ENCODE data around the gene ANO10.
"Not testable (repeated sequence)": the region's sequence is repeated elsewhere in the genome, so short reads cannot be mapped to it uniquely, and the experiment has no call there.

Gene ANO10

DNA sequence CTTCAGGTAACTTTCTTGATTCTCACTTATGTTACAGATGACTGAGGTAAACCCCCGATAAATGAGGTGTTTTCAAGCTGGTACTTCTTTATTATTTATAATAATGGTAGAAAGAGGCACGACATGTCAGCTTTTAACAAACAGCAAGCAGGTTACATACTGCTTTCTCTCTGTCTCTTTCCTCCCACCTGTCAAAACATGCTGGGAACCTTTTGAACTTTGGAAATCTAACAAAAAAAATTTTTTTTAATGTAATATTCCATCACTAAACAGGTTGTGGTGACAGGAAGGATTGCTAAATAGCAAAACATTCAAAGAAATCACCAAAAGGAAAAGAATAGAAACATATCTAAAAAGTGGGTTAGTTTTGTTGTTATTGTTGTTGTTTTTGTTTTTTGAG lies 48.2 kb downstream of the ANO10 start:
- DNase-seq: no peak

DNA sequence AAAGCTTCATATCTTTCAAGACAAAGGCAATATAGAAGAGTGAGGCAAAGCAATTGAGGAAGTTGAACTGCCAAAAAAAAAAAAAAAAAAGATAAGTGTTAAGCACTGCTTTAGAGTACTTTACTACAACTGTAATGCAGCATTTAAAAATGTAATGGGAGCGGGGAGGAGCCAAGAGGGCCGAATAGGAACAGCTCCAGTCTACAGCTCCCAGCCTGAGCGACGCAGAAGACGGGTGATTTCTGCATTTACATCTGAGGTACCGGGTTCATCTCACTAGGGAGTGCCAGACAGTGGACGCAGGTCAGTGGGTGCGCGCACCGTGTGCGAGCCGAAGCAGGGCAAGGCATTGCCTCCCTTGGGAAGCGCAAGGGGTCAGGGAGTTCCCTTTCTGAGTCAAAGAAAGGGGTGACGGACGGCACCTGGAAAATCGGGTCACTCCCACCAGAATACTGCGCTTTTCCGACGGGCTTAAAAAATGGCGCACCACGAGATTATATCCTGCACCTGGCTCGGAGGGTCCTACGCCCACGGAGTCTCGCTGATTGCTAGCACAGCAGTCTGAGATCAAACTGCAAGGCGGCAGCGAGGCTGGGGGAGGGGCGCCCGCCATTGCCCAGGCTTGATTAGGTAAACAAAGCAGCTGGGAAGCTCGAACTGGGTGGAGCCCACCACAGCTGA lies 56.0 kb downstream of the ANO10 start:
- not testable (repeated sequence) for DNase-seq

DNA sequence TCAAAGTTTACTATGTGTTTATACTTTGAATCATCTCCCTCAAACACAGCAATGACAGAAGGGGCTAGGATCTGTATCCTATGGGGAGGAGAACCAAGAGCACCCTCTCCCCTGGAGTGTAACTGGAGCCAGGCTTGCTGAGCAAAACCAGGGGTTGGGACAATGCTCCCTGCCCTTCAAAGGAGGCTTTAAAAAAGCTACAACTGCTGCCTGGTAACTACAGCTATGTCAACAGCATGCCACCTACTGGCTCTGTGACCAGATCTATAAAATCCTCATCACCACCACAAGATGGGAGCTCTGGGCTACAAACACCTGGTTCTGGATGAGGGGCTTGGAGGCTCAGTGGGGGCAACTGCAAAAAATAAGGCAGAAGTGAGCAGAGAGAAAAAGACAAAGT lies 61.9 kb downstream of the ANO10 start:
- DNase-seq: no peak

DNA sequence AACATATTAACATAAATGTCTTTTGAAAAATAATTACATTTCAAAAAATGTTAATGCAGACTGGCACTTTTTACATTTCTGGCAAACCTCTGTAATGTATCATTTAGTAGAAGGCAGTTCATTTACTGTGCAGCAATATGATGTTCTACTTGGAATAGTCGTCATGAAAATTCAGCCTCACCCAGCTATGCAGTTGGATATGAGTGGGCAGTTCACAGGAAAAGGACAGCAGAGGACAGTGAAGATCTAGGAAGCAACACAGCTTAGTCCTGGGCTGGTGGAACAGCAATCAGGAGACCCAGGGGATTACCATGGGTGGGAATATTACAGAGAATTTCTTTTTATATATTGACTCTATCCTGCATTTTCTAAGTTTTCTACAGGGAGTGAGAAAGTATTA lies 63.6 kb downstream of the ANO10 start:
- DNase-seq: no peak

DNA sequence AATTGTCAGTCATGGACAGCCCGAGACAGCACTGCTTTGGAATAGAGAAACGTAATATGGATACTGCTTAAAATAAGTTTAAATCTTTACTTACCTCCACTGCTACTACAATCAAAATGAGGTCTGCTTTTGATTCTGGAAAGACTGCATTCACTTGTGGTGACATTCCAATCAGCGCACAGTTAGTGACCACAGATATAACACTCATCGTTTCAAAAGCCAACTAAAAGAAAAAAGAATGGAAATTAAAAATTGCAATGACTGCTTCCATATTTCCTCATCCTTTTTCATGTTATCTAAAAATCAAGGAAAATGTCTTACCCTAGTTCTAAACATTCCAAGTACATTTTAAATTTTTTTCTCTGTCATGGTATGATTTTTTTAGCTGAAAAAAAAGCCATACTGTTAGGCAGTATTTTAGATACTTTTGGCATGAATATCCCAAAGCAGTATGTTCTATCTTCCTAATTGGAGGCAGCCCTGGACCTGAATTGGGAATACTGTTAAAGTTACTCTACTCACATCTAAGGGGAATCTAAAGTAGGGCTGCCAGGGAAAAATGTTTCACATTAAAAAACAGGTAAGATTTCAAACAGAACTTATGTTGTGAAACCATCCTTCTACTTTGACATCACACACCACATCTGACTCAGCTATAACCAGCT lies 72.1 kb downstream of the ANO10 start:
- no peak for DNase-seq

DNA sequence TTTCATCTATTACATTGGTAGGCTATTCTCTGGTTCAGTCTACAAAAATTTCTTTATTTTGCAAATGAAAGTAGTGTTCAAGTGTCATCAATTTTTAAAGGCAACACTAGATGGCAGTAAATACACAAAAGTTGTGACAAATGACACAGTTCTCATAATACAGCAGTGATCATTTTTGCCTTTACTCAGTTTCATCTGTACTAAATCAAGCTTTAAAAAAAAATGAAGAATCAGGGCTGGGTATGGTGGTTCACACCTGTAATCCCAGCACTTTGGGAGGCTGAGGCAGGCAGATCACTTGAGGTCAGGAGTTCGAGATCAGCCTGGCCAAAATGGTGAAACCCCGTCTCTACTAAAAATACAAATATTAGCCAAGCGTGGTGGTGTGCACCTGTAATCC lies 77.5 kb downstream of the ANO10 start:
- not testable (repeated sequence) for DNase-seq

DNA sequence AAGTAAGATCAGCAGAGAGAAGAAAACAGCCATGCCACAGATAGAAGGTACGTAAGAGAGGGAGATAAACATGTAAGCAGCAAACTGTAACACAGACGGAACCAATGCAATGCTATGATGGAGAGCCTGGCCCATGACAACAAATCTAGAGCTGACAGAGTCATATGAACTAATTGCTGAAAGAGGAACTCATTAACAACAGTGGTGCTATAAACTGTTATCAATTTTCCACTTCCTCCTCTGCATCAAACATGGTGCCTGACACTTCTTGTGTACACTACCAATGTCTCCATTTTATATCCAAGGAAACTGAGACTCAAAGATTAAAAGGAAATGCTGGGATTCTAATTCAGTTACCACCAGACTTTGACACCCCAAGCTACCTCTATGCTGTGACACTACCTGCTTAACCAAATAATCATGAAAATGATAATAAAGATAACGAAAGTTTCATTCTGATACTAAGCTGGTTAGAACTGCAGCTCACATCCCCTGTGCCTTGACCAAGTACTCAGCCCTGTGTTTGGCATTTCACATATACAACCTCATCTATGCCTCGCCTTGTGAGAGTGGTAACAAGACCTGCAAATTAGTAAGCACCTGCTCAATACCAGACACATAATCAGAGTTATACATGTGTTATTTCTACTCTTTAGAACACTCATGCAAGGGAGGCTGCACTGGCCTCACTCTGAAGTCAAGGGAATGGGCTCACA lies 79.3 kb downstream of the ANO10 start:
- no peak for DNase-seq

DNA sequence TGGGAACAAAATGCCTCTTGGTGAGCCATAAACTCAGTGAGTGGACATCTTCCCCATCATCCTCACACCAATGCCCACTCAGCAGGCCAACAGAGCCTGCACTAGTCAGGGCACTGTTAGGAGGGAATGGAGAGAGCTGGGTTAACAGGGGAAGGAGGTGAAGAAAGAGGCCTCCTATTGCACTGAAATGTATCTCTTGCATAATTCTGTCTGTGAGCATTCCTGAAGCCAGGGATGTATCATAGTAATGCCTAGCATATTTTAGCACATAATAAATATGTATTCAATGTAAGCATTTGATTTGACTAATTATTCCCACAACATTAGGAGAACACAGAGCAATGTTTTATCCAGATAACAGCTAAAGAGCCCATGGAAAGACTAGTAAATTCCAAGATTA lies 81.2 kb downstream of the ANO10 start:
- no peak for DNase-seq

DNA sequence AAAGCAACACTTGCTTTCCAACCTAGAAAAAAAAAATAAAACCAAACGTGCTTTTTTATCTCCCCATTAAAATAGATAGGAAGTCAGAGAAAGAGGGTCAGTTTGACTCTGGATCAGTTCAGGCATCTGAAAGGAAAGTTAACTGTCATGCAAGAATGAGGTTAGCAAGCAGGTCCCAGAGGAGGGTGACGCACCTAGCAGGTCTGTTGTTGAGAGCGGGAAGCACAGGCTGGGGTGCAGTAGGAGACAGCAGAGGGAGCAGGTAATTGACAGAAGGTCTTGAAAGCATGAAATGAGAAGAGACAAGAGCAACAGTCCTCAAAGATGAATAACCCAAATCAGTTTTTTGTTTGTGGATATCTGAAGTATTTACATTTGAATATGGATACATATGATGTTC lies 82.5 kb downstream of the ANO10 start:
- no peak for DNase-seq

DNA sequence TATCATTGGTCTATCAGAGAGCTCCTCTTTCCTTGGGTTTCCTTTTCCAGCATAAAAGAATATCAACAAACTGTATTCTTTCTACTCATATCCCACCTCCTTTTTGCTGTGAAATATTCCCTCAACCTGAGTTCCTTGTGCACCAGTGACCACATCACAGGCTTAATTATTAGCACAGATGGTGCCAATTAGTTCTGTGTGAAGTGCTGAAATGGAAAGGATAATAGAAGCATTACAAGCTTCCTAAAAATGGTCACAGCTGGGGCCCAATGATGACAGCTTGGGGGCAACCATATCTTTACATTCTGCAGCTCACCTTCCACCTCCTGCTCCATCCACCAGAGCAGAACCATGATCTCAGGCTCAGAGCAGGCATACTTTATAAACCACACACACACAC lies 84.6 kb downstream of the ANO10 start:
- no peak for DNase-seq

DNA sequence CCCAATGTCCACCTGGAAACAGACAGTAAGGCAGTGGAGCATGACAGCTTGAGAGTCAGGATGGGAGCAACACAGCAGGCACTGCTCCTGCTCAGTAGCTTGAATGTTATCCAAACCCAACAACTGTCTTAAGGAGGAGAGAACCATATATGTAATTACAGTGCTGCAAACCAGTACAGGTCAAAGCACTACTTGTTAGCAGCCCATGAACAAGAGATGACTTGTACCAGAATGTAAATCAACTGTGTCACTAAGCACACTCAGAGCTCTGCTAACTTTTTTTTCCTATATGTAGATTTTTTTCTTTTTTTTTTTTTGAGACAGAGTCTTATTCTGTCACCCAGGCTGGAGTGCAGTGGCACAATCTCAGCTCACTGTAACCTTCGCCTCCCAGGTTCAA lies 87.1 kb downstream of the ANO10 start:
- DNase-seq: no peak

DNA sequence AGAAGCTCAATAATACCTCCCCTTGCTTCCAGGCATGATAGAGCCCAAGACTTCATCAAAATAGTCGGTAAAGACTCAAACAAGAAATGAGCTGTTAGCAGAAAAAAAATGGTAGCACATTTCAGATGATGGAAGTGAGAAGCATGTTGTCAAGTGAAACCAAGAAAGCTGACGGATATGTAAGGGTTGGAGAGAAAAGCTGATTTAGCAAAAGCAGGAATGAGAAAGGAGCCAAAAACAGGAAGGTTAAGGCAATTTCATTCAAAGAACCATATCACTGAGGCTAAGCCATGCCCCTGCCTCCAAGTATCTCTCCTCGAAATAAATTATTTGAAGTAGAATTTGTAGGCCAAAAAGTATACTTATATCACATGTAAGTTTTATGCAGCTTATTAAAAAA lies 88.8 kb downstream of the ANO10 start:
- no peak for DNase-seq

DNA sequence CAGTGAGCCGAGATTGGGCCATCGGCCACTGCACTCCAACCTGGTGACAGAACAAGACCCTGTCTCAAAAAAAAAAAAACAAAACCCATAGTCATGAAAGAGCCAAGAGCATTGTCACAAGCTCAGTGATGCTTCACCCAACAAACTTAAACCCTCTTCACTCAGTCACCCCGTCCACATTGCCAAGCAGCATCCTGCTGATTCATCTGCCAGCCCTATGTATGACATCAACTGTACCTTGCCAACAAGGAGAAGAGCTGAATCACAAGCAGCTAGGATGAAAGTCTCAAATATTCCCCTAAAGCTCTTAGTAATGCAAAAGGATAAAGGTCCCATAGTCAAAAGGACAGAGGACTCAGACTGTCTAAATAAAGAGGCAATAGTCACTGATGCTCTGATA lies 90.0 kb downstream of the ANO10 start:
- no peak for DNase-seq

DNA sequence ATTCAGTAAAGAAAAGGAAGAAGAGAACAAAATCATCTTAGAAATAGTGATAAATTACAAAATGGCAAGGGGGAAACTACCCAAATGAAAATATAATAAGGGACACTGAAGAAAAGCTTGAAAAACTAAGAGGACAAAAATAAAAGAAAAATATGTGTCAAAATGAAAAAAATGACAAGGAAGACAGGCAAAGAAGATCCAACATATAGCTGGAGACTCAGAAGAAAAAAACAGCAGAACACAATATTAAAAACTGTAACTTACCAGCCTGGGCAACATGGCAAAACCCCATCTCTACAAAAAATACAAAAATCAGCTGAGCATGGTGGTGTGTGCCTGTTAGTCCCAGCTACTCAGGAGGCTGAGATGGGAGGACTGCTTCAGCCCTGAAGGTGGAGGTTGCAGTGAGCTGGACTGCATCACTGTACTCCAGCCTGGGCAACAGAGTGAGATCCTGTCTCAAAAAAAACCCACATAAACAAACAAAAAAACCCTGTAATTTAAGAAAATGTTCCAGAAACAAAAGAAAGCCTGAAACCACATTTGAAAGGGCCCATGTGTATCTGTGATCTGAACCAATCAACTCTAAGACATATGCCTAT lies 93.2 kb downstream of the ANO10 start:
- DNase-seq: no peak

DNA sequence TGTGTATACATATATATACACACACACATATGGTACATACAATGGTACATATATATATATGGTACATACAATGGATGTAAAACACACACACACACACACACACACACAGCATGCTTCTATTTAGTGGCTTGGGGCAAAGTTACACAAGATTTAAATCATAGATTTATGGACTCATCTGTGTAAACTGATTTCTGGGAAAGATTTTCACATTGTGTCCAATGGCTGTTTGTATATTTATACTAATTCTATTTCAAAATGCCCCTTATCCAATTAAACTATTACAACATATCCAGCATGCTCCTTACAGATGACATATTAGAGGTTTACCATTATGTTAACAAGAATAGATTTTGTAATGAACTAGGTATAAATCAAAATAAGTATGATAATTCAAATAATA lies 94.9 kb downstream of the ANO10 start:
- DNase-seq: no peak

DNA sequence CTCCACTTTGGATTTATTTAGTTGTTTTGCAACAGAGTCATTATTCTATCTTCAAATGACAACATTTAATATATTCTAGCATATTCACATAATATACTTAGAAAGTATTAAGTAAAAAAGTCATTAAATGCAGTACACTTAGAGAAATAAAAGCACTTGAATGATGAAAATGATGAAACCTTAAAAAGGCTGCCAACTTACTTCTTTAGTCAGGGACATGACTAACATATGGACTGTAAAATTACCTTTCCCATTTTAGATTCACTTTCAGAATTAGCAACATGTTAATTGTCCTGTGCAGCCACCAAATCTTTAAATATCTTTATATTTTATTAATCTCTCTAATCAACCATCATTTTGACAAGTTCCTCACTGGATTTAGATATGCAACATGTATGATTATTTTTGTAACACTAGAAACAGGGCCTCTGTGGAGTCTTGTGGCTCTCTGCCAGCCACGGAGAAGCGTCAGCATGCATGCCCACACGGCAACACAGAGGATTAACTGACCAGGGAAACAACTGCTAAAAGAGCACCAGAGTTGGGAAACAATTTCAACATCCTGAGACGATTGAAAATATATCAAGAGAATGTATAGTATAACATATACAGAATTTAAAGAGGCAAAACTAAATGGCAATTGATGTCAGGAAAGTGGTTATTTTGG lies 95.7 kb downstream of the ANO10 start:
- DNase-seq: no peak

DNA sequence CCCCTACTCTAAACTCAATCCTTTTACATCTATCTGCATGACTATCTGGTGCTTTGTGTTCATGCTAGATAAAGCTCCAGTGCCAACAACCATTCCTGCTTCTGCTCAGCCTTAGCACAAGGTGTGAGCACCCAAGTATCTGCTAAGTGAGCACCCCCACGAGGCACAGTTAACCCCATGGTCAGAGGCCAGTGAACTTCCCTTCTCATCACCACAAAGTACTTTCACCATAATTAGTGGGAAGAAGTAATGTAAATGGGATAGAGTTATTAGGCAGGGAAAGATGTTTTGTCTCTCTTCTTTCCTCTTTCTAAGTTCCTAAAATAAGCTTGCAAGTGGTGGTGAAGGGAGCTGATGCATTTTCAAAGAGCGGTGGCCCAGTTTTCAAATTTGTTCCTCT lies 96.4 kb downstream of the ANO10 start:
- no peak for DNase-seq

DNA sequence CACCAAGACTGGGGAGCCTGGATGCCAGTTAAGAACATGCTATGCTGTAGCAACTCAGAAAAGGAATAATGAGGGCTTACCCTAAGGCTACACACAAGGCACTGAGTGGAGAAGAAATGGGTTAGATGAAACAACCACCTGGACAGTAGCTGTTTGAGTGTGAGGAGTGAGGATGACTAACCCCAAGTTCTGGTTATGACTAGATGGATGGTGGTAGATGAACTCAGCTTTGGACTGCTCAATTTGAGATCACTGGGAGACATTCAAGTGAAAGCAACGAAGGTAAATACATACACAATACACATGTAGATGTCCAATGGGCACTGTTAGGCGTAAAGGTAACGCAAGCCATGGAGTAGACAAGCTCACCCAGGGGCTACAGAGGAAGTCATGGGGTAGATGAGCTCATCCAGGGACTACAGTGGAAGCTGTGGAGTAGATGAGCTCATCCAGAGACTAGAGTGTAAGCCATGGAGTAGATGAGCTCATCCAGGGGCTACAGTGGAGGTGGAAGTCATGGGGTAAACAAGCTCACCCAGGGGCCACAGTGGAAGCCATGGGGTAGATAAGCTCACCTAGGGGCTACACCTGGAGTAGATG lies 98.3 kb downstream of the ANO10 start:
- no peak for DNase-seq

DNA sequence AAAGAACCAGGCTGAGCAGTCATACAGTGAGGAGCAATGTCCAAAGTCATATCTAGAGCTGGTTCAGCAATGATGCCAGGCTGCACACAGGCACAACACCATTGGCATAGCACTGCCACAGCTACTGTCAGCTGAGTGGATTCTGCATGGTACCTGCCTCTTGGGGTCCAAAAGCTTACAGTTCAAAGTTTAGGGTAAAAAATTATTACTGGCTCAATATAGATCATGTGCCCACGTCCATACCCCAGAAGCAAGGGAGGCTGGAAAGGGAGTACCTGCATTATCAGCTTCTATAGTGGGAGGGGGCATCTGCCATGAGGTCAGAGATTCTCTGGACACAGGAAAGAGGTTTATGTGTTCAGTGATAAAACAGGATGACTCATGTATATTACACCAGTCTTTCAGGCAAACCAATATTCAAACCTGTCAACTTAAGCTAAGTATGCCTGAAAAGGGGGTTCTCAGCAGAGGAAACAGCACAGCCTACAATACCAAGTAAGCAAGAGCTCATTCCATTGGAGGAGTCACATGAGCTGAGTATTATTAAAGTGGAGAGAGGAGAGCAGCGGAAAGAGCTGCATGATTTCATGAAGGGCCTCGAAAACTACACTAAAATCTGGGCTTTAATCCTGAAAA lies 99.0 kb downstream of the ANO10 start:
- no peak for DNase-seq

DNA sequence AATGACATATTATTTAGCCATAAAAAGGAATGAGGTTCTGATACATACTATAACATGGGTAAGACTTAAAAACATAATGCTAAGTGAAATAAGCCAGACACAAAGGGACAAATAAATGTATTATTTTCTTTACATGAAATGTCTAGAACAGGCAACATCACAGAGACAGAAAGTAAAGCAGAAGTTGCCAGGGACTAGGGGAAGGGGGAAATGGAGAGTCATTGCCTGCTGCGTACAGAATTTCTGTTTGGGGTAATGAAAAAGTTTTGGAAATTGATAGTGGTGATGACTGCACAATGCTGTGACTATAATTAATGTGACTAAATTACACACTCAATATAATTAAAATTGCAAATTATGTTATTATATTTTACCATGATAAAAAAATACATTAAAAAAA lies 99.9 kb downstream of the ANO10 start:
- no peak for DNase-seq

DNA sequence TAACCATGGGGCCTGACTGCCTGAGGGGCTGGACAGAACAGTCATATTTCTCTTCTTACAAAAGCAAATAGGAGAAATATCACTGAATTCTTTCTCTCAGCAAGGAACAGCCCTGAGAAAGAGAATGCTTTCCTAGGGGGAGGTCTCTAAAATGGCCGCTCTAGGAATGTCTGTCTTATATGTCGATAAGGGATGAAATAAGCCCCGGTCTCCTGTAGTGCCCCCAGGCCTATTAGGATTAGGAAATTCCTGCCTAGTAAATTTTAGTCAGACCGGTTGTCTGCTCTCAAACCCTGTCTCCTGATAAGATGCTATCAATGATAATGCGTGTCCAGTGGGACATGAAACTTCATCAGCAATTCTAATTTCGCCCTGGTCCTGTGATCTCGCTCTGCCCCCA lies 103.3 kb downstream of the ANO10 start:
- not testable (repeated sequence) for DNase-seq

DNA sequence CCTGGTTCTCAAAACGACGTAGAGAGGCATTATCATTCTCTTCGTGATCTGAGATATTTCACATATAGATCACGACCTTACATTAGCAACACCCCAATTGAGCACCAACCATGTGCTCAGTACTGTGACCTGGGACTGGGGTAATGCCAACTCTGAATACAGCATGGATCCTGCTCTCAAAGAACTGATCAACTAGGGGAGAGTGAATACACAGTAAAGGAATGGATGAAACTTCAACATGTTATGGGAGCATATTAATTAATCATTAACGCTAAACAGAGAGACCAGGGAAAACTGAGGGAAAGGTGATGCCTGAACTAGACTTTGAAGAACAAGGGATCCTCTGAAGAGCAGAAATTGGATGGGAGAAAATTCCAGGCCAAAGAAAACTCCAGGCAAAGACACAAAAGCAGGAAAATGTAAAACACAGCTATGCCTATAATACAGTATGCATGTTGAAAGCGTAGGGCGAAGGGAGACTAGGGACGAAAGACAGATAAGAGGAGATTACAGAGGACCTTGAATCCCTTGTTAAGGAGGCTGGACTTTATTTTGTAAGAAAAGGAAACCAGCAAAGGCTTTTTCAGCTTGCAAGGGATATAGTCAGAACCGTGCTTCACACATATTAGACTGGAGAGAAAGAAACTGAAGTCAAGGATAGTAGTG lies 105.7 kb downstream of the ANO10 start:
- no peak for DNase-seq
